ENCODE results near the gene FMC1.

The FMC1 gene

GRCh38 chr7:139358541-139359365, 17.6 kb downstream of the FMC1 start:
- TF ChIP-seq CTCF (IDR thresholded peaks at IDR 0.05; ENCODE audit: extremely low read depth, missing control alignments) = no peak
- DNase-seq (ENCODE audit: low spot score) = no peak

GRCh38 chr7:139359366-139360209, 18.5 kb downstream of the FMC1 start, which contains the start of gene LUC7L2:
Gene LUC7L2, plus strand, starts transcription at chr7:139359894. Its CDS starts 368 bp downstream, at chr7:139360262.
- peak; percentile 94 for DNase-seq (ENCODE audit: low spot score)
- no peak for TF ChIP-seq CTCF (IDR thresholded peaks at IDR 0.05; ENCODE audit: extremely low read depth, missing control alignments)

- peak; percentile 94 for DNase-seq (ENCODE audit: low spot score)
- TF ChIP-seq CTCF (IDR thresholded peaks at IDR 0.05; ENCODE audit: extremely low read depth, missing control alignments) = no peak
These were observed 19.2 kb downstream of the FMC1 start for GRCh38 chr7:139360210-139360947.

GRCh38 chr7:139360948-139361307, 19.8 kb downstream of the FMC1 start:
- DNase-seq (ENCODE audit: low spot score) = no peak
- TF ChIP-seq CTCF (IDR thresholded peaks at IDR 0.05; ENCODE audit: extremely low read depth, missing control alignments) = no peak

- DNase-seq (ENCODE audit: low spot score) = no peak
- TF ChIP-seq CTCF (IDR thresholded peaks at IDR 0.05; ENCODE audit: extremely low read depth, missing control alignments) = no peak
These were observed 20.4 kb downstream of the FMC1 start for GRCh38 chr7:139361523-139361922.

GRCh38 chr7:139362302-139362701, 21.2 kb downstream of the FMC1 start:
- no peak for TF ChIP-seq CTCF (IDR thresholded peaks at IDR 0.05; ENCODE audit: extremely low read depth, missing control alignments)
- DNase-seq (ENCODE audit: low spot score) = no peak
